Epithelial cell of esophagus (primary cell): ENCODE data around the gene NUDT5.
A peak's percentile ranks its signal among the peaks of the same experiment; 100 is the strongest.
"Not testable (repeated sequence)": the region's sequence is repeated elsewhere in the genome, so short reads cannot be mapped to it uniquely, and the experiment has no call there.

ENCODE experiments used
- DNase-seq: peaks from one replicate; pipeline ENCODE4 v3.0.0; 2010; ENCODE audit warnings: low read depth
- H3K4me3 ChIP-seq: 2 replicates; pipeline ENCODE4 v1.5.1; 2011; ENCODE audit warnings: mild to moderate bottlenecking, low read length, control low read depth
- TF ChIP-seq, protein P1 (sequence below): IDR thresholded peaks from 2 replicates; pipeline ENCODE4 v1.5.1; 2011; ENCODE audit warnings: low read depth, mild to moderate bottlenecking, low read length, control low read depth, inconsistent platforms; ENCODE audit not compliant: insufficient read depth; ENCODE audit errors: missing control alignments

Gene NUDT5

DNA sequence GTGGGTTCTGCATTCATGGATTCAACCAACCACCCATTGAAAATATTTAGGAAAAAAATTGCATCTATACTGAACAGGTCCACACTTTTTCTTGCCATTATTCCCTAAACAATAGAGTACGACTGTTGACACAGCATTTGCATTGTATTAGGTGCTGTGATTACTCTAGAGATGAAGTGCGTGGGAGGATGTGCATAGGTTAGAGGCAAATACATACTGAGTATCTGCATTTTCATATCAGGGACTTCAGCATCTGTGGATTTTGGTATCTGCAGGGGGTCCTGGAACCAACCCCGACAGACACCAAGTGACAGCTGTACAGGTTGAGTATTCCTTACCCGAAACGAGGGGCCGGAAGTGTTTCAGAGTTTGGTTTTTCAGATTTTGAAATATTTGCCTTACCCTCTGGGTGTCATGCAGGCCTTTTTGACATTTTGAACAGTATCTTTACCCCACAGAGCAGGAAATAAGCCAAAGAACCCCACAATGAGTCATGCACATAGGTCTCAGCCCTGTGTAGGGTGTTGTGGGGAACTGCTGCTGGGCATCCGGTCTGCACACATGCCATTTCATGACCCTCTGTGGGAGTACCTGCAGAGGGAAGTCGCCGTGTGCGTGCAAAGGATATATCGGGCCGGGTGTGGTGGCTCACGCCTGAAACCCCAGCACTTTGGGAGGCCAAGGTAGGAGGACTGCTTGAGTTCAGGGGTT lies 14.5 kb downstream of the NUDT5 start:
- peak; percentile 66 for DNase-seq
- TF ChIP-seq, protein P1, sequence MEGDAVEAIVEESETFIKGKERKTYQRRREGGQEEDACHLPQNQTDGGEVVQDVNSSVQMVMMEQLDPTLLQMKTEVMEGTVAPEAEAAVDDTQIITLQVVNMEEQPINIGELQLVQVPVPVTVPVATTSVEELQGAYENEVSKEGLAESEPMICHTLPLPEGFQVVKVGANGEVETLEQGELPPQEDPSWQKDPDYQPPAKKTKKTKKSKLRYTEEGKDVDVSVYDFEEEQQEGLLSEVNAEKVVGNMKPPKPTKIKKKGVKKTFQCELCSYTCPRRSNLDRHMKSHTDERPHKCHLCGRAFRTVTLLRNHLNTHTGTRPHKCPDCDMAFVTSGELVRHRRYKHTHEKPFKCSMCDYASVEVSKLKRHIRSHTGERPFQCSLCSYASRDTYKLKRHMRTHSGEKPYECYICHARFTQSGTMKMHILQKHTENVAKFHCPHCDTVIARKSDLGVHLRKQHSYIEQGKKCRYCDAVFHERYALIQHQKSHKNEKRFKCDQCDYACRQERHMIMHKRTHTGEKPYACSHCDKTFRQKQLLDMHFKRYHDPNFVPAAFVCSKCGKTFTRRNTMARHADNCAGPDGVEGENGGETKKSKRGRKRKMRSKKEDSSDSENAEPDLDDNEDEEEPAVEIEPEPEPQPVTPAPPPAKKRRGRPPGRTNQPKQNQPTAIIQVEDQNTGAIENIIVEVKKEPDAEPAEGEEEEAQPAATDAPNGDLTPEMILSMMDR, result no peak

GRCh38 chr10:12180221-12180974 lies 15.3 kb downstream of the NUDT5 start:
- DNase-seq, result peak; percentile 19
- no peak overlapping the region for H3K4me3 ChIP-seq
- TF ChIP-seq, protein P1, result no peak

More for the DNA sequence above, 14.5 kb downstream of the NUDT5 start:
- no peak overlapping the region for H3K4me3 ChIP-seq

GRCh38 chr10:12179606-12180170 lies 16.0 kb downstream of the NUDT5 start:
- H3K4me3 ChIP-seq, result no peak overlapping the region
- DNase-seq, result no peak
- TF ChIP-seq, protein P1, result no peak

DNA sequence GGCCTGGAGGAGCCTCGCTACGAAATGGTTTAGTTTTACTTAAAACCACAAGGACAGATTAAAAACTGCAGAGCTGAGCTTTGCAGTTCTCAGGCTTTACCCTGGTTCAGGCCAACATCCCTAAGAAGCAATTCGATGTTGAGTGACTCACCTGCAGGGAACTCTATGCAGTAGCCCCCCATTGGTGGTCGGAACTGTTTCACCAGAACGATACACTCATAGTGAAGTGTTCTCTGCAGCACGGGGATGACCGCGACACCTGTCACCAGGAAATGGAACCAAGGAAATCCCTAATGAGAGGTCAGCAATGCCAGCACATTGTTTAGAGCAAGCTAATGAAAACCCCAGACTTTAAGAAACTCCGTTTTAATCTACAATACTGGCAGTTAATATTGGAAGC lies 18.0 kb downstream of the NUDT5 start:
- TF ChIP-seq, protein P1, result no peak
- peak; percentile 30 for DNase-seq
- no peak overlapping the region for H3K4me3 ChIP-seq

- H3K4me3 ChIP-seq, DNase-seq: not testable (repeated sequence)
Observed at GRCh38 chr10:12171512-12171911, 24.2 kb downstream of the NUDT5 start.

- TF ChIP-seq, protein P1, result no peak
- no peak for DNase-seq
- no peak overlapping the region for H3K4me3 ChIP-seq
Observed at GRCh38 chr10:12165999-12166775, 29.5 kb downstream of the NUDT5 start.

DNA sequence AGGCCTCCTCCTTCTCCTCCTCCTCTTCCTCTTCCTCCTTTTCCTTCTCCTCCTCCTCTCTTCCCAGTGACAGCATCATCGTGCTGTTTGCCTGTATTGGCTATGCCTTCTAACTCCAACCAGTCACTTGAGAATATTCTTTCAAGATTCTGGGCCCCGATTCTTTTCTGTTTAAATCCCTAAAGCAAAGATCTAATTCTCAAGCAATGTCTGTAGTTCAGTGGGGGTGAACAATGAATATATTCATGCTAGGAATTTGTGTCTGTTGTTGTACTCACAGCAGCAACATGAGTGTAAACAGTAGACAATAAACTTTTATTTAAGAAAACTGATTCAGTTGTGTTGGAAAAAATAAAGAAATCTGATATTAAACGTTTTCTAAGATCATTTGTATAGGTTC lies 30.7 kb downstream of the NUDT5 start:
- no peak overlapping the region for H3K4me3 ChIP-seq
- DNase-seq, result no peak
- TF ChIP-seq, protein P1, result no peak
